KOPT-K1 (cell line): Measurements from ENCODE around the gene P2RX5.
"Not testable (repeated sequence)": the region's sequence is repeated elsewhere in the genome, so short reads cannot be mapped to it uniquely, and the experiment has no call there.

Experiments used
- H3K27ac ChIP-seq: fragments of 200-600 bp; sonication (generic); 2 replicates; pipeline ENCODE4 v1.5.1; 2016; ENCODE audit warnings: antibody characterized with exemption, mild to moderate bottlenecking, low read depth, low read length; ENCODE audit not compliant: poor library complexity, severe bottlenecking
- H3K36me3 ChIP-seq: fragments of 200-600 bp; sonication (generic); 2 replicates; pipeline ENCODE4 v1.5.1; 2017; ENCODE audit warnings: antibody characterized with exemption, mild to moderate bottlenecking, low read length, moderate library complexity; ENCODE audit not compliant: insufficient read depth
- H3K9me3 ChIP-seq: fragments of 200-600 bp; sonication (generic); 2 replicates; pipeline ENCODE4 v1.5.1; 2017; ENCODE audit warnings: antibody characterized with exemption, low read length, mild to moderate bottlenecking; ENCODE audit not compliant: insufficient read depth, poor library complexity, severe bottlenecking

P2RX5 gene, protein sequence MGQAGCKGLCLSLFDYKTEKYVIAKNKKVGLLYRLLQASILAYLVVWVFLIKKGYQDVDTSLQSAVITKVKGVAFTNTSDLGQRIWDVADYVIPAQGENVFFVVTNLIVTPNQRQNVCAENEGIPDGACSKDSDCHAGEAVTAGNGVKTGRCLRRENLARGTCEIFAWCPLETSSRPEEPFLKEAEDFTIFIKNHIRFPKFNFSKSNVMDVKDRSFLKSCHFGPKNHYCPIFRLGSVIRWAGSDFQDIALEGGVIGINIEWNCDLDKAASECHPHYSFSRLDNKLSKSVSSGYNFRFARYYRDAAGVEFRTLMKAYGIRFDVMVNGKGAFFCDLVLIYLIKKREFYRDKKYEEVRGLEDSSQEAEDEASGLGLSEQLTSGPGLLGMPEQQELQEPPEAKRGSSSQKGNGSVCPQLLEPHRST

DNA sequence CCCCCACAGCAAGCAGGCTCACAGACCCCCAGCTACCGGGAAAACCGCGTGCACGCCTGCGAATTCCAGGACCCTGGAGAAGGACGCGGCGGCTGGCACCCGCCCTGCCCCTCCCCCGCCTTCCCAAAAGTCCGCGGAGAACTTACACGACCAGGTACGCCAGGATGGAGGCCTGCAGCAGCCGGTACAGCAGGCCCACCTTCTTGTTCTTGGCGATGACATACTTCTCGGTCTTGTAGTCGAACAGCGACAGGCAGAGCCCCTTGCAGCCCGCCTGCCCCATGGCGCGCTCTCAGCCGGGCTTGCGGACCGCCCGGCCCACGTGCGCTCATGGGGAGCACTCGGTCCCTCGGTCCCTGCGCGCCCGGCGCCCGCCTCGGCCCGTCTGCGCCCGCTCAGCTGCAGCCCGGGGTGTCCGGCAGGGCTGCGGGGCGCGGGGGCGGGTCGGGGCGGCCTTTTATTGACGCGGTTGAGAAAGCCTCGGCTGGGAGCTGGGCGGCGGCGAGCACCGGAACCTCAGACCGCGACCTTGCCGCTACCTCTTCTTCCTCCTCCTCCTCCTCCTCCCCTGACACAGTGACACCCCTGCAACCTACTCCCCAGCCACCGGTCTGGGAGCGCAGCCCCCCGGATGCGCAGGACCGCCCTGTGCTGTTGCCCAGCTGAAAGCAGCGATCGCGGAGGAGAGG is at the start of gene P2RX5:
TSS of gene P2RX5 (minus strand) at position 433 of the 689 bp plus-strand sequence. CDS start at position 283, 150 bp downstream.
- H3K27ac ChIP-seq, result peak within 1 kb of the TSS; percentile 99
- H3K36me3 ChIP-seq, result peaks cover 10% of the 10 kb centered on the region
- H3K9me3 ChIP-seq, result no peaks in the 10 kb centered on the region

DNA sequence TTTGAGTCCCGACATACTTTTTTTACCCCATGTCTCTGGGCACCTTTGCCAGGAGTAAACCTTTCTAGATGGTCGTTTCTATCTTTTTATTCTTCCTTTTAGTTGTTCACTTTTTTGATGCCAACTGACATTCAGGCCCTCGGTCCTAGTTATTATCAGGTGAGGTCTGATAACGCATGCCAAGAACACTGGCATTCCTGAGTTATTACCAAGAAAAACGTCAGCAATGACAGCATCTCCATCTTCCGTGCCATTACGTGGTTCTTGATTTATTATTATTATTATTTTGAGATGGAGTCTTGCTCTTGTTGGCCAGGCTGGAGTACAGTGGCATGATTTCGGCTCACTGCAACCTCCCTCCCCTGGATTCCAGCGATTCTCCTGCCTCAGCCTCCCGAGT is 49.1 kb upstream of the P2RX5 start:
- no peaks in the 10 kb centered on the region for H3K9me3 ChIP-seq
- H3K27ac ChIP-seq, result no peak overlapping the region
- peaks cover 28% of the 10 kb centered on the region for H3K36me3 ChIP-seq

DNA sequence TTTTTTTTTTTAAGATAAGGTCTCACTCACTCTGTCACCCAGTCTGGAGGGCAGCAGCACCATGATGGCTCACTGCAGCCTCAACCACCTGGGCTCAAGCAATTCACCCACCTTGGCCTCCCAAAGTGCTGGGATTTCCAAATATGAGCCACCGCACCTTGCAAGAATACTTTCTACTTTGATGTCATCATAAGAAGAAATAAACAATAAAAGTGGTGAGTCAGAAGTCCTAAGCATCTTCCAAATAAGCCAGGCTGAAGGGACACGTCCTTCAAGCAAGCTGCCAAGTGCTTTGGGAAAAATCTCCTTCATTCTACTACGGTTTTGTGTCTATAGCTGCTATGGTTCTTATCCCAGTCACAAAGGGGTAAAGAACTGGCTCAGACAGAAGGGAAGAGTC is 48.1 kb upstream of the P2RX5 start:
- Histone ChIP-seq H3K9me3 (no peaks in the 10 kb centered on the region), H3K27ac (peak overlapping the region; percentile 28), H3K36me3 (peaks cover 28% of the 10 kb centered on the region)

DNA sequence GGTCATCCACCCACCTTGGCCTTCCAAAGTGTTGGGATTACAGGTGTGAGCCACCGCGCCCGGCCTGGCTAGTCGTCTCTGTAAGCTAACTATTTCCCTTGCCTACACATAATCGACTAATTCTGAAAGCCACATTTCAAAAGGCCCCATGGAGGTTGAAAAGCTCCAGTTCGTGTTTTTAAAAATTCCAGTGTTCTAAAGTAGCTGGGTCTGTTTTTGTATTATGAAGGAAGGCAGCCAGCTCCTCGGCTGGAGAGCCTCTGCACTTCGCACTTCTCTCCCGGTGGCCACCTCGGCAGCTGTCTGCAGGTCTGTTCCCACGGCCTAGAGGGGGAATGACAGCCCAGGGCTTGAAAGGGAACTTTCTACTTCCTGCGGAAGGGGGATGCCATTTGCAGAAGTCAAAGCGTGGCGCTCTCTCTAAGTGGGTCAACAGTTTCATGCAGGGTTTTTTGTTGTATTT is 44.7 kb upstream of the P2RX5 start:
- no peaks in the 10 kb centered on the region for H3K9me3 ChIP-seq
- peaks cover 12% of the 10 kb centered on the region for H3K36me3 ChIP-seq
- H3K27ac ChIP-seq, result peak overlapping the region; percentile 83

DNA sequence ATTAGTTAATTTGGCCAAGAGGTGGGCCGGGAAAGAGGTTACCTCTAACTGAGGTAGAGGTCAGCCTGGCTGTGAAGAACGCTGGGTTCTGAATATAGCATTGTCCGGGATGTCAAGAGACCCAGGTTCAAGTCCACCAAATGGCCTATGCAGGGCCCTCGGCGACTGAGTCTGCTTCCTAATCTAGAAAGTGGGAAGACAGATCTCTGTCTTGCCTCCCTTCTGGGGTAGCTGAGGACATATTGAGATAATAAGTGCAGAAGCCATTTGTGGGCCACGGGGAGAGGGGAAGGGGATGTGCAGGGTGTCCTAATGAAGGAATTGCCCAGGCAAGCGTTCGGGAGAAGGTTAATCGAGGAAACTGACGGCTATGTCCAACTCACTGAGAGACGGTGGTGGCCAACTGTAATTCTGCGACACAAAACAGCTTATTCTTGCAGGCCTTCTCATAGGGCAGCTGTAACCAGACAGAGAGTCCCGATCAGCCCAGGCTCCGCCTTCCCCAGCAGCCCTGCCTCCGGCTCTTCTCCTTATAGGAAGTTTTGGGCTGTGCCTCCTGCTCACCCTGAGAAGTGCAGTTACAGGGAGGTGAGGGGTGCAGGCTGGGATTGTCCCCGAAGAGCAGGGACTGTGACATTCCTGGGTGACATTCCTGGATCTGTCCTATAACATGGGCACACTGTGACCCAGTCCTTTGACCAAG is 43.6 kb upstream of the P2RX5 start:
- H3K9me3 ChIP-seq, result no peaks in the 10 kb centered on the region
- H3K27ac ChIP-seq, result peak overlapping the region; percentile 83
- peaks cover 12% of the 10 kb centered on the region for H3K36me3 ChIP-seq

DNA sequence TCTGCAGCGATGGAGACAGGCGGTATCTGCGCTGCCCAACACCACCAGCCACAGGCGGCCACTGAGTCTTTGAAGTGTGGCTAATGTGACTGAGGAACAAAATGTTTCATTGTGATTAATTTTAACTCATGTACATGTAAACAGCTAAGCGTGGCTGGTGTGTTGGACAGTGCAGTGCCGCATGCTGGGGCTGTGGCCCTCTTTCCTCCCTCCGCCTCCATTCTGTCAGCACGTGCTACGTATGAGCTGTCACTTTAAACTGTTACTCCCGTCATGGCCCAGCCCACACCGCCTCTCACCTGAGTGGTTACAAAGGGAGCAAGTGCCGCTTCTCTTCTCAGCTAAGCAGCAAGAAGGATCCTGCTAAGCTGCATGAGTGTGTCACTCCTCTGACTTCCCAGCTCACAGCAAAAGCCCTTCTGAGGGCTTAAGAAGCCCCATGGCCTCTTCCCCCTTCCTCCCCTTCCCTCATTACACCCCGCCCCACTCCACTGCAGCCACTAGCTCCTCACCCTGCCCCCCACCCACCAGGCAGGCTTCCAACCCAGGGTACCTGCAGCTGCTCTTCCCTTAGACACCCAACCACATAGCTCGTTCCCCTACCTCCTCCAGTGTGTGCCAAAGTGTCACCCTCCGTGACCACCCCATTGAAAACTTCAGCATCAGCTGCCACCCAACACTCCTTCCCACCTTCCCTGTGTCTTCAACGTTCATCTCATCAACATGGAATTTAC is 42.8 kb upstream of the P2RX5 start:
- H3K27ac ChIP-seq, result peak overlapping the region; percentile 83
- H3K36me3 ChIP-seq, result peaks cover 19% of the 10 kb centered on the region

DNA sequence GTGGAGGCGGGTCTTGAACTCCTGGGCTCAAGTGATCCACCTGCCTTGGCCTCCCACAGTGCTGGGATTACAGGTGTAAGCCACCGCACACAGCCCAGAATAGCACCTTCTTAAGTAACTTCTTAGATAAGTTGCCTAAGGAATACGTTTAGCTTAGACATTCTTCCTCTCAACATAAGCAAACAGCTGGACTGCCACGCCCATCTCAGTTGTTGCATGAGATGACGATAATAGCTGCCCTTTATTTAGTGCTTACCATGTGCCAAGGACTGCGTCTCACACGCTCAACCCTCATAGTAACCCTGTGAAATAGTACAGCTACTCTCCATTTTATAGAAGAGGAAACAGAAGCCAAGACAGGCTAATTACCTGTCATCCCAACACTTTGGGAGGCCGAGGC is 39.6 kb upstream of the P2RX5 start:
- no peaks in the 10 kb centered on the region for H3K9me3 ChIP-seq
- no peak overlapping the region for H3K27ac ChIP-seq
- H3K36me3 ChIP-seq, result peaks cover 44% of the 10 kb centered on the region

More for the DNA sequence above, 42.8 kb upstream of the P2RX5 start:
- H3K9me3 ChIP-seq, result no peaks in the 10 kb centered on the region

DNA sequence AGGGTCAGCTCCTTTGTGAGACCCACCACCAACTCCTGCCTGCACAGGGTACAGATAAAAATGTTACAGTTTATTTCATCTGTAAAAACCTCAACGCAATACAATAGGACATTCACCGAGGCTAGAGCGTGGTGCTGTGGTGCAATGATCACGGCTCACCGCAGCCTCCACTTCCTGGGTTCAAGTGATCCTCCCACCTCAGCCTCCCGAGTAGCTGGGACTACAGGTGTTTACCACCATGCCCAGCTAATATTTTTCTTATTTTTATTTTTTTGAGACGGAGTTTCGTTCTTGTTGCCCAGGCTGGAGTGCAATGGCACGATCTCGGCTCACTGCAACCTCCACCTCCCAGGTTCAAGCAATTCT is 38.9 kb upstream of the P2RX5 start:
- H3K9me3 ChIP-seq, H3K27ac ChIP-seq: not testable (repeated sequence)
- H3K36me3 ChIP-seq, result peaks cover 48% of the 10 kb centered on the region

DNA sequence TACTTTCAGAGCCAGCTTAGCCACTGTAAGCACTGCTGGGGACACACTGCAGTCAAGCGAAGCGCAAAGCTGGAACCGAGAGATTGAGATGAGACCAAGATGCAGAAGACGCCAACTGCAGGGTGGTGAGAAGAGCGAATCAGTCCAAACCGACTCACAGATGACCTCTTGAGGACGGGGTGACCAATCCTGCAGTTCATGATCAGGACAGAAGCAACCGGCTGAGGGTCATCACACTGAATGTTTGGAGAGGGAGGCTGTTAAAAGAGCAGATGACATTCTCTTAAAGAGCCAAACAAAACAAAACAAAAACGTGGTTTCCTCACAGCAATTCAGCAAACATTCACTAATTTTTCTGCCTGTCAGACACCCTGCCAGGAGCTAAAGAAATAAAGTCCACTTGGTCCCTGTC is 36.3 kb upstream of the P2RX5 start:
- H3K27ac ChIP-seq, result no peak overlapping the region
- H3K36me3 ChIP-seq, result peaks cover 75% of the 10 kb centered on the region
- no peaks in the 10 kb centered on the region for H3K9me3 ChIP-seq

DNA sequence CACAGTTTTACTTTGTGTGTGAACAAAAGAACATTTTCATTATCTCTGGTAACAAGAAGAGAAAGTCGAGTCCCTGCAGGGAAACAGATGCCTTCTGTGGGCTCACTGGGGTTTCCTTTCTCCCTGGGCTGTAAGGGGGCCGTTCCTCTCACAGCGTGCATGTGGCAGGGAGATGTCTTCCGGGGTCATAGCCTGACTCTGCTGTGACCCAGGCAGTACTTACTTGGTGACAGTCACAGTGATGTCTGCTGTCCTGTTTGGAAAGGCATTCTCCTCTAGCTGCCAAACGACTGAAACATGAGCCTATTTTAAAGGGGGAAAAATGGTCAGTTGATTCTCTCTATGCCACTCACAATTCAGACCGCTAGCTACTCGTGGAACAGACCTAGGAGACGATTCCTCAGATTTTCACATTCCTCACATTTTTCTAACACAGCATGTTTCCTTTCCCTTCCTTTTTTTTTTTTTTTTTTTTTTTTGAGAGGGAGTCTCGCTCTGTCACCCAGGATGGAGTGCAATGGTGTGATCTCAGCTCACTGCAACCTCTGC is 35.0 kb upstream of the P2RX5 start:
- Histone ChIP-seq H3K36me3 (peaks cover 88% of the 10 kb centered on the region), H3K27ac (peak overlapping the region; percentile 2)

DNA sequence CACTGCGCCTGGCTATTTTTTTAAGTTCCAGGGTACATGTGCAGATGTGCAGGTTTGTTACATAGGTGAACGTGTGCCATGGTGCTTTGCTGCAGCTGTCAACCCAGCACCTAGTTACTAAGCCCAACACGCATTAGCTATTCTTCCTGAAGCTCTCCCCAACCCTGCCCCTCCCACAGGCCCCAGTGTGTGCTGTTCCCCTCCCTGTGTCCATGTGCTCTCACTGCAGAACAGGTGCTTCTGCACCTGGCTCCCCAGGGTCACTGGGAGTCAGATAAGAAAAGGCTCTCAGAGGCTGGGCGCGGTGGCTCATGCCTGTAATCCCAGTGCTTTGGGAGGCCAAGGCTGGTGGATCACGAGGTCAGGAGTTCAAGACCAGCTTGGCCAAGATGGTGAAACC is 33.9 kb upstream of the P2RX5 start:
- Histone ChIP-seq H3K27ac (no peak overlapping the region), H3K36me3 (peaks cover 98% of the 10 kb centered on the region), H3K9me3 (no peaks in the 10 kb centered on the region)

More for the DNA sequence above, 35.0 kb upstream of the P2RX5 start:
- no peaks in the 10 kb centered on the region for H3K9me3 ChIP-seq

DNA sequence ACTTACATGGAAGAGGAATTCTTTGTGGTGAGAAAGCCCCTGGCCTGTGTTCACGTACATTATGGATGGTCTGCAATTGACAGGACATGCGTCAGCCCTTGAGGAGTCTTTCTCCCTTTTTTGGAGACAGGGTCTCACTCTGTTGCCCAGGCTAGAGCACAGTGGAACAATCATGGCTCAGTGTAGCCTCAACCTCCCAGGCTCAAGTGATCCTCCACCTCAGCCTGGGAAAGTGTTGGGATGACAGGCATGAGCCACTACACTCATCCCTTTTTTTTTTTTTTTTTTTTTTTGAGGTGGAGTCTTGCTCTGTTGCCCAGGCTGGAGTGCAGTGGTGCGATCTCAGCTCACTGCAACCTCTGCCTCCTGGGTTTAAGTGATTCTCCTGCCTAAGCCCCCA is 32.1 kb upstream of the P2RX5 start:
- H3K9me3 ChIP-seq, H3K27ac ChIP-seq: not testable (repeated sequence)
- peaks cover 85% of the 10 kb centered on the region for H3K36me3 ChIP-seq

DNA sequence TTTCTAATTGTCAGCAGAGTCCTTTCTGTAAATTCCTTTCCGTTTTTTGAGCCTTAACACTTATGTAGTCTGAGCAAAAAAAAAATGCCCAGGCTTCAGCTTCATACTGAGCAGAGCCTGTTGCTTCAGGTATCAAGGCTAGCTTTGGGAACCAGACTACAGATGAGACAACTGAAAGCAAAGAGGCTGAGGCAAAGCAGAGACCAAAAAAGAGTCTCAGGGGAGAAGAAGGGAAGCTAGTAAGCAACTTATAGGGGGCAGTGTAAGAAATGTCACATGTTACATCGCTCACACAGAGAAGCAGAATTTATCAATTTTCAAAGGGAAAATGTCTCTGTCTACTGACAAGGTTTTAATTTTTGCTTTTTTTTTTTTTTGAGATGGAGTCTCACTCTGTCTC is 31.1 kb upstream of the P2RX5 start:
- H3K27ac ChIP-seq, result peak overlapping the region; percentile 27

DNA sequence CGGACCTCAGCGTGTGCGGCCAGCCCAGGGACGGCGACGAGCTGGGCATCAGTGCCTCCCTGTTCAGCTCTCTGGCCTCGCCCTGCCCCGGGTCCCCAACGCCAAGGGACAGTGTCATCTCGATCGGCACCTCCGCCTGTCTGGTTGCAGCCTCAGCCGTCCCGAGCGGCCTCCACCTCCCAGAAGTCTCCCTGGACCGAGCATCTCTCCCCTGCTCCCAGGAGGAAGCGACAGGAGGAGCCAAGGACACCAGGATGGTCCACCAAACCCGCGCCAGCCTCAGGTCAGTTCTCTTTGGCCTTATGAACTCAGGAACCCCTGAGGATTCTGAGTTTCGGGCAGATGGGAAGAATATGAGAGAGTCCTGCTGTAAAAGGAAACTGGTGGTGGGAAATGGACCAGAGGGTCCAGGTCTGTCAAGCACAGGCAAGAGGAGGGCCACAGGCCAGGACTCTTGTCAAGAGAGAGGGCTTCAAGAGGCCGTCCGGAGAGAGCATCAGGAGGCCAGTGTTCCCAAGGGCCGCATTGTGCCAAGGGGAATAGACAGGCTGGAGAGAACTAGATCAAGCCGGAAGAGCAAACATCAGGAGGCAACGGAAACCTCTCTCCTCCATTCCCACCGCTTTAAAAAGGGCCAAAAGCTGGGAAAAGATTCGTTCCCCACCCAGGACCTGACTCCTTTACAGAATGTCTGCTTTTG is 28.6 kb upstream of the P2RX5 start:
- Histone ChIP-seq H3K36me3 (peaks cover 75% of the 10 kb centered on the region), H3K27ac (peak overlapping the region; percentile 98), H3K9me3 (no peaks in the 10 kb centered on the region)

More for the DNA sequence above, 31.1 kb upstream of the P2RX5 start:
- Histone ChIP-seq H3K9me3 (no peaks in the 10 kb centered on the region), H3K36me3 (peaks cover 75% of the 10 kb centered on the region)
